GM10847 (cell line): ENCODE results near the gene ZSCAN1.

Source experiments
- POLR2A ChIP-seq: IDR thresholded peaks from 2 replicates; pipeline ENCODE4 v1.6.1; 2011; ENCODE audit not compliant: insufficient read length; ENCODE audit errors: extremely low read depth

The ZSCAN1 gene

DNA sequence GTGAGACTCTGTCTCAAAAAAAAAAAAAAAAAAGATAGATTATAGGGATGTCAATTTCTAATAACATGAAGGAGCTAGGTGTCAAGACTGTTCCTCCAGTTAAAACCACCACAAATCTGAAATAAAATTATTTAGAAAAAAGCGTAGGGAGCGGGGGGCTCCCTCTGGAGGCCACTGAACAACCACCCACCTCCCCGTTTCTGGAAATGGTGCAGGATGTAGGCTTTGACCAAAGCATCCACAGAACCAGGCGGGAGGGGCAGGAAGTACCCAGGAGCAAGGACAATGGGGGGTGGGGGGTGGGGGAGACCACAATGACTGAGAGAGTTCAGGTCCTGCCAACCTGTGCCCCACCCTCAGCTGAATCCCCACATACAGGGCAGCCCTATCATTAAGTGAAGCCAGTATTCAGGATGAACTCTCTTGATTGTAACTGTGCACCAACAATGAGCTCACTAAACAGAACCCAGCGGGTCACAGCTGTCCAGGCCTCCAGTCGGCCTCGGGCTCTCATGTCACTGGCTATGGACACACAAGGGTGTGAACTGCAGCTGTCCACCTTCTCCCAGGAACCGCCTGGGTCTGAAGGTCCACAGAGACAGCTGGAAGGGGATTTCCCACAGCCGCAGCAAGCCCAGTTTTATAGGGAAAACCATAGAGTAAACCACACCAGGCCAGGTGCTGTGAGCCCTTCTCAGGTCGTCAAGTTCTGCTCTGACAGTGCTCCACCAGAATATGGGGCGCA, 57.6 kb downstream of the ZSCAN1 start:
- no peak for TF ChIP-seq POLR2A

- no peak for TF ChIP-seq POLR2A
Observed at GRCh38 chr19:58093071-58093470, 59.2 kb downstream of the ZSCAN1 start.

GRCh38 chr19:58095328-58095727, 61.5 kb downstream of the ZSCAN1 start:
- TF ChIP-seq POLR2A, result no peak

DNA sequence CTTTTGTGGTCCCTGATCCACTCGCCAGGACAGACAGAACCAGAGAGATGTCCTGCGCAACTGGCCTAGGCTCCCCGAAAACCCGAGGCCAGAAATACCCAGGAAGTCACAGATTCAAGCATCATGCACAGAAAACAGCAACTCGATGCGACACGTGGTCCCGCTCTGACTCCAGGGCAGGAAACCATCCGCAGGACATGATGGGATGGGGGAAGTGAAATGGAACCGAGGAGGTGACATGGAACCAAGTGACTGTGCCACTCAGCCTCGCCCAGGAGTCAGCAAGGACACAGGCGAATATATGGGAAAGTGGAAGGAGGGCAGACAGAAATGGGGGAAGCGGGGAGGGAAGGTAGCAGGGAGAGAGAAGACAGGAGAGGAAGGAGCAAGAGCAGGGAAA, 63.1 kb downstream of the ZSCAN1 start:
- no peak for TF ChIP-seq POLR2A

- TF ChIP-seq POLR2A, result no peak
Observed at GRCh38 chr19:58097349-58097748, 63.5 kb downstream of the ZSCAN1 start.

DNA sequence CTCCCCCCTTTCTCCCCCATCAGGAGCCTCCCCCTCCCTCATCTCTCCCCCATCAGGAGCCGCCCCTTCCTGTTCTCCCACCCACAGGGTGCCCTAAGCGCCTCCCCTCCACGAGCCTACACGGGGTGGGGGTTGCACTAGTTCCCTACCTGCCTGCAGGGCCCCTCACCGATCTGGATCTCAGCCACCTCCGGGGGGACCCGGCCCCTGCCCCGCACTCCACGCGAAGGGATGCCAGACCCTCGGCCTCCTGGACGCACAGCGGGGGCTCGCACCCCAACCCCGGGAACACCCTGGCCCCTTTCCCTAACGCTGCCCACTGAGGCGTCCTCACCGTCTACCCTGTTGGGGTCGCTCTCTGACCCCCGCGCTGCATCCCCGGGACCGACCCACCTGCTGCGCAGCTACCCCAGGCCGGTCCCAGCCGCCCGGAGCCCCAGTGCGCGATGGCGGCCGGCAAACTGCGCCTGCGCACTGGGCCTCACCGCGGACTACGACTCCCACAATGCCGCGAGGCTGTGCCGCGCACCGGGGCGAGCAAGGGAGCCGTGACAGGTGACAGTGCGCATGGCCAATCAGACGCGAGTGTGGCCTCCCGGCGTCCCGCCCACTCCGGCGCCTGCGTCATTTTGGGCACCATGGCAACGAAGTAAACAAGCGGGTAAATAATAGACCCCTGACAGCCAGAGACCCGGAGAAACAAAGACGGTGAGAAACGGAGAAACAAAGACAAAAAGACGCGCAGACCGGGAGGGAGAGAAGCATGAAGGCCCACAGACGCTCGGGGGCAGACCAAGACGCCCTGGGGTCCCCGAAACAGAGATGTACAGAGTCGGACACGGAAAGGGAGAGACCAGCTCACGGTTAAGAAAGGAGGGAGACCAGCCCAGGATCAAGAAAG, 64.2 kb downstream of the ZSCAN1 start, which contains the start of gene ZSCAN18:
Gene ZSCAN18 (minus strand): TSS at position 451 of the 901 bp plus-strand sequence. CDS start 7,964 bp downstream, outside the sequence.
- no peak for TF ChIP-seq POLR2A

DNA sequence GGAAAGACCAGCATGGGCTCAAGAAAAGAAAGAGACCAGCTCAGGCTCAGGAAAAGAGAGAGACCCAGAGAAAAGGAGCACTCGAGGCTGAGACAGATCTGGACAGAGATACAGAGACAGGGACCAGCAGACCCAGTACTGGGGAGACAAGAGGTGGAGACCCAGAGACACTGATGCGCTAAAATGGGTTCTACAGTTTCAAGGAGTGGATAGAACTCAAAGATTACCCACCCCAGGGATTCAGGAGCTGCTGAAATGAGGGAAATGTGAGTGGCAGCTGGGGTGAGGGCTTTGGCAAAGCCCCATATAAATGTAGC, 64.8 kb downstream of the ZSCAN1 start:
- no peak for TF ChIP-seq POLR2A
